HL-60 (cell line): ENCODE measurements around the gene PNKP.

Source experiments
- DNase-seq, 2 experiments: peaks; one replicate each; pipeline ENCODE4 v3.0.0-alpha.2; 2010 to 2020; ENCODE audit warnings: low read depth in 1 of 2, low spot score in 1 of 2
- H3K27ac ChIP-seq: fragments of 250-450 bp; sonication (Bioruptor Pico); replicated peaks from 2 replicates; pipeline ENCODE4 v1.5.1; 2020; ENCODE audit warnings: mild to moderate bottlenecking, moderate library complexity
- H3K27me3 ChIP-seq: fragments of 250-450 bp; sonication (Bioruptor Pico); 2 replicates; pipeline ENCODE4 v1.5.1; 2021; ENCODE audit warnings: mild to moderate bottlenecking, moderate library complexity; ENCODE audit not compliant: insufficient read depth, poor library complexity, severe bottlenecking
- H3K4me3 ChIP-seq: replicated peaks from 2 replicates; pipeline ENCODE4 v1.5.1; 2011; ENCODE audit warnings: mild to moderate bottlenecking, control low read depth, low read length; ENCODE audit not compliant: insufficient read depth
- CTCF ChIP-seq: IDR thresholded peaks from one replicate; pipeline ENCODE4 v1.5.1; 2011; ENCODE audit warnings: low read length, control low read depth, inconsistent platforms; ENCODE audit not compliant: insufficient read depth
- GABPA ChIP-seq: IDR thresholded peaks from 2 replicates; pipeline ENCODE4 v1.6.1; 2012; ENCODE audit warnings: low read depth
- POLR2AphosphoS5 ChIP-seq: IDR thresholded peaks from 2 replicates; pipeline ENCODE4 v1.6.1; 2012; ENCODE audit warnings: low read depth
- REST ChIP-seq: IDR thresholded peaks from 2 replicates; pipeline ENCODE4 v1.6.1; 2012; ENCODE audit warnings: low read depth; ENCODE audit not compliant: insufficient replicate concordance
- SPI1 ChIP-seq: IDR thresholded peaks from 2 replicates; pipeline ENCODE4 v1.6.1; 2012; ENCODE audit warnings: low read depth, mild to moderate bottlenecking, borderline replicate concordance

The PNKP gene

GRCh38 chr19:49857838-49858087 is 9.6 kb downstream of the PNKP start:
- Histone ChIP-seq H3K27ac (no peak overlapping the region), H3K27me3 (no peaks in the 10 kb centered on the region), H3K4me3 (no peak overlapping the region)
- no peak for DNase-seq
- TF ChIP-seq CTCF (no peak), REST (no peak), POLR2AphosphoS5 (no peak; the same call in 1 of the 2 replicates), SPI1 (no peak), GABPA (no peak)

DNA sequence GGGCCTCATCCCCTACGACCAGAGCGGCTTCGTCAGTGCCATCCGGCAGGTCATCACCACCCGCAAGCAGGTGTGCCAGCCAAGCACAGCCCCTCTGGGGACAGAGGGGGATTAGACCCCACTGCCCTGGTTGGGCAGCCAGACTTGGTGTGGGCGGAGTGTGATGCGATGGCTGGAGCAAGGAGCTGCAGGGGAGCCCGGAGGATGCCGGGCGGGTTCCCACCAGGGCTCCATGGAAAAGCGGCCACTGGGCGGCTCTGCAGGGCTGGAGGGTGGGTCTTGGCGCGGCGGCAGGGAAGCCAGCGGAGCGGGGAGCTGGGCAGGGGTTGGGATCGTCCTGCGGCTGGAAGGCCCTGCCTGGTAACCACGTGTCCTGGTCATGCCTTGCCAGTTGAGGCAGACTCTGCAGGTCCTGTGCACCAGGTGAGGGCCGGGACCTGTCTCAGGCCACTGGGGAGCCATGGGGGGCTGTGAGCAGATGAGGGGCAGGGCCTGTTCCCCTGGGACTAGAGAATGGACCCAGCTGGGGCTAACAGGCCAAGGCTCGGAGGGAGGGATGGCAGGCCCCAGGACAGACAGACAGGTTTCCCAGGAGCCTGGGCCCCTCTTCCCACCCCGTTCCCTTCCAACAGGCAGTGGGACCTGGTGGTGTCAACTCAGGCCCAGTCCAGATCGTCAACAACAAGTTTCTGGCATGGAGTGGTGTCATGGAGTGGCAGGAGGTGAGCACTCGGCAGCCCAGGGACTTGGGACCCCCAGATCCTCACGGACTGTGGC is 10.1 kb downstream of the PNKP start:
- no peak for DNase-seq
- H3K27me3 ChIP-seq: no peaks in the 10 kb centered on the region
- H3K4me3 ChIP-seq: no peak overlapping the region
- TF ChIP-seq REST: no peak
- no peak for TF ChIP-seq CTCF
- TF ChIP-seq SPI1: no peak
- TF ChIP-seq POLR2AphosphoS5: no peak; the same call in 1 of the 2 replicates
- no peak for TF ChIP-seq GABPA
- no peak overlapping the region for H3K27ac ChIP-seq

- Histone ChIP-seq H3K27me3 (no peaks in the 10 kb centered on the region), H3K4me3 (no peak overlapping the region), H3K27ac (no peak overlapping the region)
- TF ChIP-seq SPI1 (no peak), POLR2AphosphoS5 (peak; percentile 38)
- DNase-seq: no peak
Measured at GRCh38 chr19:49856574-49857021, 10.8 kb downstream of the PNKP start.

DNA sequence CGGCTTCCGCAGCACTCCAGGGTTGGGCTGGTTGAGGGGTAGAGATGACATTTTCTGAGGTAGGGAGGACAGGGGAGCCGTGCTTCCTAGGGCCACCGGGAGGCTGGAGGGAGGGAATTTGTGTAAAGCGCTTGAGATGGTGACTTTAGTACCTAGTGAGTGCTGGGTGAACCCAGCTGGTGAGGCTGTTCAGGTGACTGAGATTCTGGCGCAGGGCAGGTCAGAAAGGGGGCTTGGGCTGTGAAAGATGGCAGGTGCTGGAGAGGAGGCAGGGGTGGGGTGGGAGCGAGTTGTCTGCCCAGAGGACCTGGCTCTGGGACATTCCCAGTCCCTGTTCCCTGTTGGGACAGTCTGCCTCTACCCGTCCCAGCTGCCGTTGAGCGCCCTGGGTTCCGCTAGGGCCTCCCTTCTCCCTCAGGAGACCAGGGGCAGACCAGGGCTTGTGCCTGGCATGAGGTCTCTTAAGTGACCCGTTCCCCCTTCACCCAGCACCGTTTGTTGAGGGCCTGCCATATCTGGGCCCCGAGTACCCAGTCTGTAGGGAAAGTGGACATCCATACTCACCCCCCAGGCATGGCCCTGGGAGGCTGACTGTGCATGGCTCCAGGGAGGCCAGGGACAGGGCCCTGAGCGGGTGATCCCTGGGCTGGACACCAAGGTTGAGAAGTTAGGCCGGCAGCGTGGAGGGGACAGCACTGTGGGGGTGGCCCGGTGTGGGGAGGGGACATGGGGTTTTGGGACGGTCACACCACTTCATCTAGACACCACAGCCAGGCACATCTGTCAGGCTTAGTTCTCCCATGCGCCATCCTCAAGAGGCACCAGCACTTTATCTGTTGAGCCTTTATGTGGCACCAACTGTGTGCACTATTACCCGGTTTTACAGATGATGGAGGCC is 11.5 kb downstream of the PNKP start:
- H3K27me3 ChIP-seq: no peaks in the 10 kb centered on the region
- DNase-seq: no peak
- no peak overlapping the region for H3K4me3 ChIP-seq
- H3K27ac ChIP-seq: no peak overlapping the region
- no peak for TF ChIP-seq REST
- TF ChIP-seq POLR2AphosphoS5: no peak
- TF ChIP-seq CTCF: no peak
- no peak for TF ChIP-seq SPI1
- no peak for TF ChIP-seq GABPA
